ENCODE data around the gene OBP2A. TPM values are rescaled to one million over a fixed set of nuclear protein-coding genes. Genes with fewer than 3 reads are reported as not detected.

The OBP2A gene
- total RNA-seq, 1 donor from 2014 or later = not detected

DNA sequence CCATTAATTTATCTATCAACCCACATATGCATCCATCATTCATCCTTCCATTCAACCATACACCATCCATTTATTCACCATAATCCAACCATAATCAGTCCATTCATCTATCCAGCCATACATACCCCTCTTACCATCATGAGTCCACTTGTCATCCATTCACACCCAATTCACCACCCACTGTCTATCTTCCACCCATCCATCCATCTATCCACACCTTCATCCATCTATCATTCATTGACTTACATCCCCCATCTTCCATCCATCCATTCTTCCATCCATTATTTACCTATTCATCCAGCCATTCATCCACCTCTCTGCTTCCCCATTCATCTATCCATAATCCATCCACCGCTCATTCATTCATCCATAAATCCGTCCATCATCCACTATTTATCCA is 33.4 kb downstream of the OBP2A start:
- Histone ChIP-seq H4K20me1 (ENCODE audit: insufficient read depth, low read length) (no peaks in the 10 kb centered on the region), H3K27me3 (ENCODE audit: insufficient read depth, low read length) (no peaks in the 10 kb centered on the region), H3K27ac (ENCODE audit: low read depth, low read length) (no peak overlapping the region), H3K4me1 (ENCODE audit: insufficient read depth, low read length) (no peaks in the 10 kb centered on the region), H3K9ac (ENCODE audit: low read length) (no peak overlapping the region), H3K79me2 (ENCODE audit: insufficient read depth, low read length) (no peaks in the 10 kb centered on the region), H2AFZ (ENCODE audit: low read depth, low read length) (no peak overlapping the region), H3K4me3 (ENCODE audit: insufficient read depth, low read depth, low read length) (no peak overlapping the region), H3K9me3 (ENCODE audit: insufficient read depth, low read depth, low read length) (peaks cover 6% of the 10 kb centered on the region), H3K4me2 (ENCODE audit: low read length) (no peak overlapping the region), H3K36me3 (ENCODE audit: insufficient read depth, low read length) (no peaks in the 10 kb centered on the region)
- Mint-ChIP-seq H3K36me3 (ENCODE audit: low read depth, unreplicated experiment) (no peaks in the 10 kb centered on the region), H3K4me1 (ENCODE audit: low read depth, unreplicated experiment) (no peaks in the 10 kb centered on the region), H3K27ac (ENCODE audit: unreplicated experiment) (no peak overlapping the region), H3K27me3 (ENCODE audit: low read depth, unreplicated experiment) (peaks cover 35% of the 10 kb centered on the region), H3K4me3 (ENCODE audit: unreplicated experiment) (no peak overlapping the region), H3K9me3 (ENCODE audit: unreplicated experiment) (peaks cover 9% of the 10 kb centered on the region)
- no peak for FAIRE-seq
- no peak for TF ChIP-seq EZH2 (IDR thresholded peaks at IDR 0.05; ENCODE audit: insufficient read depth, low read length)
- TF ChIP-seq, protein P1, sequence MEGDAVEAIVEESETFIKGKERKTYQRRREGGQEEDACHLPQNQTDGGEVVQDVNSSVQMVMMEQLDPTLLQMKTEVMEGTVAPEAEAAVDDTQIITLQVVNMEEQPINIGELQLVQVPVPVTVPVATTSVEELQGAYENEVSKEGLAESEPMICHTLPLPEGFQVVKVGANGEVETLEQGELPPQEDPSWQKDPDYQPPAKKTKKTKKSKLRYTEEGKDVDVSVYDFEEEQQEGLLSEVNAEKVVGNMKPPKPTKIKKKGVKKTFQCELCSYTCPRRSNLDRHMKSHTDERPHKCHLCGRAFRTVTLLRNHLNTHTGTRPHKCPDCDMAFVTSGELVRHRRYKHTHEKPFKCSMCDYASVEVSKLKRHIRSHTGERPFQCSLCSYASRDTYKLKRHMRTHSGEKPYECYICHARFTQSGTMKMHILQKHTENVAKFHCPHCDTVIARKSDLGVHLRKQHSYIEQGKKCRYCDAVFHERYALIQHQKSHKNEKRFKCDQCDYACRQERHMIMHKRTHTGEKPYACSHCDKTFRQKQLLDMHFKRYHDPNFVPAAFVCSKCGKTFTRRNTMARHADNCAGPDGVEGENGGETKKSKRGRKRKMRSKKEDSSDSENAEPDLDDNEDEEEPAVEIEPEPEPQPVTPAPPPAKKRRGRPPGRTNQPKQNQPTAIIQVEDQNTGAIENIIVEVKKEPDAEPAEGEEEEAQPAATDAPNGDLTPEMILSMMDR (IDR thresholded peaks at IDR 0.05; ENCODE audit: insufficient read depth, low read depth, low read length) = no peak
- no peak for DNase-seq (ENCODE audit: low read depth)

- Mint-ChIP-seq H3K27ac (ENCODE audit: unreplicated experiment) (no peak overlapping the region), H3K36me3 (ENCODE audit: low read depth, unreplicated experiment) (no peaks in the 10 kb centered on the region), H3K4me1 (ENCODE audit: low read depth, unreplicated experiment) (no peaks in the 10 kb centered on the region), H3K27me3 (ENCODE audit: low read depth, unreplicated experiment) (peaks cover 33% of the 10 kb centered on the region), H3K4me3 (ENCODE audit: unreplicated experiment) (no peak overlapping the region), H3K9me3 (ENCODE audit: unreplicated experiment) (peaks cover 9% of the 10 kb centered on the region)
- Histone ChIP-seq H3K36me3 (ENCODE audit: insufficient read depth, low read length) (no peaks in the 10 kb centered on the region), H3K9ac (ENCODE audit: low read length) (no peak overlapping the region), H3K4me3 (ENCODE audit: insufficient read depth, low read depth, low read length) (no peak overlapping the region), H4K20me1 (ENCODE audit: insufficient read depth, low read length) (no peaks in the 10 kb centered on the region), H3K27ac (ENCODE audit: low read depth, low read length) (no peak overlapping the region), H3K27me3 (ENCODE audit: insufficient read depth, low read length) (no peaks in the 10 kb centered on the region), H3K4me2 (ENCODE audit: low read length) (no peak overlapping the region), H3K4me1 (ENCODE audit: insufficient read depth, low read length) (no peaks in the 10 kb centered on the region), H3K79me2 (ENCODE audit: insufficient read depth, low read length) (no peaks in the 10 kb centered on the region), H2AFZ (ENCODE audit: low read depth, low read length) (no peak overlapping the region), H3K9me3 (ENCODE audit: insufficient read depth, low read depth, low read length) (peaks cover 6% of the 10 kb centered on the region)
- DNase-seq (ENCODE audit: low read depth) = no peak
- FAIRE-seq = no peak
- no peak for TF ChIP-seq EZH2 (IDR thresholded peaks at IDR 0.05; ENCODE audit: insufficient read depth, low read length)
- TF ChIP-seq, protein P1 (IDR thresholded peaks at IDR 0.05; ENCODE audit: insufficient read depth, low read depth, low read length) = no peak
Measured at GRCh38 chr9:135579889-135580660, 34.1 kb downstream of the OBP2A start.
